K562 (cell line): ENCODE results near the gene WT1.

ENCODE experiments used
- ATF6 ChIP-seq: sonication (generic); formaldehyde crosslinking; IDR thresholded peaks from 2 replicates; pipeline ENCODE4 v1.4.0; 2020; ENCODE audit warnings: mild to moderate bottlenecking, missing genetic modification reagents
- C11orf30 ChIP-seq: fragments of 450-650 bp; IDR thresholded peaks from 2 replicates; pipeline ENCODE4 v1.6.1; 2016; ENCODE audit warnings: low read depth, mild to moderate bottlenecking
- CTCF ChIP-seq, 3 experiments: IDR thresholded peaks in 2 of 3; conservative IDR thresholded peaks in 1 of 3; 2 replicates each; pipeline ENCODE4 v1.5.1; 2011 to 2012; ENCODE audit warnings: low read length in 3 of 3, mild to moderate bottlenecking in 3 of 3, control low read depth in 2 of 3, improper control_type of control experiment in 1 of 3, inconsistent platforms in 1 of 3, low read depth in 1 of 3, mixed read lengths in 1 of 3, moderate library complexity in 1 of 3; ENCODE audit not compliant: insufficient read depth in 2 of 3
- RBFOX2 ChIP-seq: fragments of 200-400 bp; formaldehyde crosslinking; IDR thresholded peaks from 2 replicates; pipeline ENCODE4 v1.6.1; 2017; ENCODE audit warnings: low read depth, mild to moderate bottlenecking, low read length, moderate library complexity
- ZNF449 ChIP-seq: fragments of 250-450 bp; sonication (Bioruptor Pico); IDR thresholded peaks from 2 replicates; pipeline ENCODE4 v1.8.0; 2022; ENCODE audit warnings: moderate library complexity, mild to moderate bottlenecking, inconsistent platforms

GRCh38 chr11:32348502-32348901, 86.8 kb downstream of the WT1 start:
- TF ChIP-seq RBFOX2 (no peak), ZNF449 (no peak), ATF6 (CRISPR knock-in tag) (no peak), C11orf30 (no peak), CTCF (IDR thresholded peaks at IDR 0.05 in 2 of 3, conservative IDR thresholded peaks at IDR 0.05 in 1 of 3; ENCODE audit: insufficient read depth in 2 of 3, low read depth in 1 of 3, low read length in 3 of 3) (no peak)
